NB4 (cell line): ENCODE results near the gene KCTD1.

Experiments
- CTCF ChIP-seq: IDR thresholded peaks from one replicate; pipeline ENCODE4 v1.5.1; 2012; ENCODE audit warnings: low read depth, low read length
- MAX ChIP-seq: IDR thresholded peaks from 2 replicates; pipeline ENCODE4 v1.6.1; 2011; ENCODE audit warnings: low read depth, low read length
- MYC ChIP-seq: IDR thresholded peaks from 2 replicates; pipeline ENCODE4 v1.6.1; 2011; ENCODE audit warnings: low read depth, low read length
- POLR2A ChIP-seq: IDR thresholded peaks from 2 replicates; pipeline ENCODE4 v1.6.1; 2011; ENCODE audit warnings: mild to moderate bottlenecking; ENCODE audit not compliant: insufficient read length; ENCODE audit errors: extremely low read depth

GRCh38 chr18:26432651-26433424 lies 115.5 kb downstream of the KCTD1 start:
- TF ChIP-seq CTCF, result no peak
- TF ChIP-seq MYC, result no peak
- no peak for TF ChIP-seq MAX
- TF ChIP-seq POLR2A, result no peak
